ENCODE results near the gene PGAP3. TPM values are rescaled to one million over a fixed set of nuclear protein-coding genes. Genes with fewer than 3 reads are reported as not detected.

PGAP3 gene
- polyA plus RNA-seq, 1 experiment: 20.3 TPM

GRCh38 chr17:39660397-39661385, 27.2 kb downstream of the PGAP3 start:
- no peak for TF ChIP-seq CTCF (IDR thresholded peaks at IDR 0.05; ENCODE audit: insufficient read depth, low read depth, low read length)
- ChIA-PET CTCF (interaction anchor here (0.7 to 1.6 kb wide), 4 partner anchors 8 to 39 kb away, joined by 3 to 9 read pairs (median 4); no protein-coding TSS in a partner anchor), POLR2A (no interaction called here)
- Histone ChIP-seq H3K27me3 (ENCODE audit: control insufficient read depth, insufficient read depth, low read length) (no peaks in the 10 kb centered on the region), H3K36me3 (ENCODE audit: control insufficient read depth, insufficient read depth, low read length) (peaks cover 20% of the 10 kb centered on the region), H3K4me3 (ENCODE audit: low read depth, low read length) (no peak overlapping the region)
- no peak for DNase-seq (ENCODE audit: low read depth)

GRCh38 chr17:39660011-39660360, 27.9 kb downstream of the PGAP3 start:
- Histone ChIP-seq H3K36me3 (ENCODE audit: control insufficient read depth, insufficient read depth, low read length) (peaks cover 20% of the 10 kb centered on the region), H3K27me3 (ENCODE audit: control insufficient read depth, insufficient read depth, low read length) (no peaks in the 10 kb centered on the region), H3K4me3 (ENCODE audit: low read depth, low read length) (no peak overlapping the region)
- no peak for TF ChIP-seq CTCF (IDR thresholded peaks at IDR 0.05; ENCODE audit: insufficient read depth, low read depth, low read length)
- ChIA-PET CTCF (interaction anchor here (1.1 to 1.2 kb wide), 2 partner anchors 9 to 38 kb away, joined by 3 to 5 read pairs; no protein-coding TSS in a partner anchor), POLR2A (no interaction called here)
- DNase-seq (ENCODE audit: low read depth): no peak

- CTCF ChIA-PET: interaction anchor here (1.1 to 1.2 kb wide), 2 partner anchors 10 to 38 kb away, joined by 3 to 5 read pairs; no protein-coding TSS in a partner anchor
- H3K27me3 ChIP-seq (ENCODE audit: control insufficient read depth, insufficient read depth, low read length): no peaks in the 10 kb centered on the region
- H3K4me3 ChIP-seq (ENCODE audit: low read depth, low read length): no peak overlapping the region
- no peak for DNase-seq (ENCODE audit: low read depth)
- POLR2A ChIA-PET: no interaction called here
- TF ChIP-seq CTCF (IDR thresholded peaks at IDR 0.05; ENCODE audit: insufficient read depth, low read depth, low read length): no peak
- H3K36me3 ChIP-seq (ENCODE audit: control insufficient read depth, insufficient read depth, low read length): peaks cover 21% of the 10 kb centered on the region
Observed at GRCh38 chr17:39659279-39660010, 28.4 kb downstream of the PGAP3 start.

GRCh38 chr17:39658760-39659159, 29.1 kb downstream of the PGAP3 start:
- no peak for DNase-seq (ENCODE audit: low read depth)
- CTCF ChIA-PET: interaction anchor here (0.6 to 1.7 kb wide), 3 partner anchors 11 to 47 kb away, joined by 3 to 5 read pairs (median 4); no protein-coding TSS in a partner anchor
- no peak for TF ChIP-seq CTCF (IDR thresholded peaks at IDR 0.05; ENCODE audit: insufficient read depth, low read depth, low read length)
- Histone ChIP-seq H3K36me3 (ENCODE audit: control insufficient read depth, insufficient read depth, low read length) (peaks cover 23% of the 10 kb centered on the region), H3K4me3 (ENCODE audit: low read depth, low read length) (no peak overlapping the region), H3K27me3 (ENCODE audit: control insufficient read depth, insufficient read depth, low read length) (no peaks in the 10 kb centered on the region)
- POLR2A ChIA-PET: no interaction called here

GRCh38 chr17:39658346-39658745, 29.5 kb downstream of the PGAP3 start:
- TF ChIP-seq CTCF (IDR thresholded peaks at IDR 0.05; ENCODE audit: insufficient read depth, low read depth, low read length): no peak
- Histone ChIP-seq H3K27me3 (ENCODE audit: control insufficient read depth, insufficient read depth, low read length) (no peaks in the 10 kb centered on the region), H3K4me3 (ENCODE audit: low read depth, low read length) (no peak overlapping the region), H3K36me3 (ENCODE audit: control insufficient read depth, insufficient read depth, low read length) (peaks cover 24% of the 10 kb centered on the region)
- ChIA-PET CTCF (interaction anchor here (0.6 to 1.7 kb wide), 3 partner anchors 11 to 48 kb away, joined by 3 to 5 read pairs (median 4); no protein-coding TSS in a partner anchor), POLR2A (no interaction called here)
- no peak for DNase-seq (ENCODE audit: low read depth)

Measured in BJ (cell line).